ENCODE measurements around the gene SPIN1. TPM values are rescaled to one million over a fixed set of nuclear protein-coding genes. Genes with fewer than 3 reads are reported as not detected.

Gene SPIN1
- total and polyA plus RNA-seq, 2 donors, result 55.5 to 167 TPM

DNA sequence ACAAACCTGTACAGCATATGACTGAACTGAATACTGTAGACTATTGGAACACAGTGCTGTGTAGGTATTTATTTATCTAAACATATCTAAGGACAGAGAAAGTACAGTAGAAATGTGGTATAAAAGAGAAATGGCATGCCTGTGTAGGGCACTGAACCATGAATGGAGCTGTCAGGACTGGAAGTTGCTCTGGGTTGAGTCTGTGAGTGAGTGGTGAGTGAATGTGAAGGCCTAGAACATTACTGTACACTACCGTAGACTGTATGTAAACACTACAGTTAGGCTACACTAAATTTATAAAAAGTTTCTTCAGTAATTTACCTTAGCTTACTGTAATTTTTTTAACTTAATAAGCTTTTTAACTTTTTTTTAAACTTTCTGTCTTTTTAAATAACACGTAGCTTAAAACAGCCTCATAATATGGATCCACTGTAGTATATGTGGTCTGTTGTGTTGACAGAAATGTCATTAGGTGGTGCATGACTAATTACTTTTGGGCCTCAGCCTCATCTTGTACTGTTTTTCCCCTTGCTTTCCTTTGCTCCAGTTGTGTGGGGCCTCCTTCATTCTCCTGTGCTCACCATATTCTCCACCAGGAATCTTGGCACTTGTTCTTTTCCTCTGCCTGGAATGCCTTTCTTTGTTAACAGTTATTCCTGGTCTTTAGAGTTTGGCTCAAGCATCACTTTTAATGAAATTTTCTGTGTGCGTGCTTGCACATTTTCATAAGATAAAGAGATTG, 8.8 kb downstream of the SPIN1 start:
- 66% methylated on average over 3 of the region's 3 CpGs for WGBS
- no peak overlapping the region for H3K4me3 ChIP-seq (ENCODE audit: low read depth, low read length)
- no peaks in the 10 kb centered on the region for H3K4me1 ChIP-seq (ENCODE audit: insufficient read depth)
- no peak for DNase-seq (ENCODE audit: extremely low spot score)
- no peak overlapping the region for H3K27ac ChIP-seq (ENCODE audit: low read depth)
- H3K36me3 ChIP-seq (ENCODE audit: insufficient read depth), result no peaks in the 10 kb centered on the region

GRCh38 chr9:88398016-88398415, 9.8 kb downstream of the SPIN1 start:
- Histone ChIP-seq H3K27ac (ENCODE audit: low read depth) (no peak overlapping the region), H3K4me1 (ENCODE audit: insufficient read depth) (no peaks in the 10 kb centered on the region), H3K36me3 (ENCODE audit: insufficient read depth) (no peaks in the 10 kb centered on the region), H3K4me3 (ENCODE audit: low read depth, low read length) (no peak overlapping the region)
- DNase-seq (ENCODE audit: extremely low spot score), result no peak
- 95% methylated on average over 5 of the region's 5 CpGs for WGBS

GRCh38 chr9:88399966-88400365, 11.7 kb downstream of the SPIN1 start:
- 31% methylated on average over 3 of the region's 3 CpGs for WGBS
- no peaks in the 10 kb centered on the region for H3K4me1 ChIP-seq (ENCODE audit: insufficient read depth)
- H3K27ac ChIP-seq (ENCODE audit: low read depth), result no peak overlapping the region
- H3K4me3 ChIP-seq (ENCODE audit: low read depth, low read length), result no peak overlapping the region
- H3K36me3 ChIP-seq (ENCODE audit: insufficient read depth), result no peaks in the 10 kb centered on the region
- DNase-seq (ENCODE audit: extremely low spot score), result no peak

DNA sequence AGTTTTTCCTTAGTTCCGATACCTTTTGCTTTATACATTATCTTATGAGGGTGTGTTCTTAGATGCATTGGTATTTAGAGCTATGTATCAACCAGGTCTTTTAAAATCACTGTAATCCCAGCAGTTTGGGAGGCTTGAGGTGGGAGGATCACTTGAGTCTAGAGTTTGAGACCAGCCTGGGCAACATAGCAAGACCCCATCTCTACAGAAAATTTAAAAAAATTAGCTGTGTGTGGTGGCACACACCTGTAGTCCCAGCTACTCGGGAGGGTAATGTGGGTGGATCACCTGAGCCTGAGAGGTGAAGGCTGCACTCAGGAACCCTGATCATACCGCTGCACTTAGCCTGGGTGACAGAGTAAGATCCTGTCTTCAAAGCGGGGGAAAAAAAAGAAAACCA, 15.1 kb downstream of the SPIN1 start:
- Histone ChIP-seq H3K27ac (ENCODE audit: low read depth) (no peak overlapping the region), H3K4me3 (ENCODE audit: low read depth, low read length) (no peak overlapping the region), H3K36me3 (ENCODE audit: insufficient read depth) (no peaks in the 10 kb centered on the region), H3K4me1 (ENCODE audit: insufficient read depth) (no peaks in the 10 kb centered on the region)
- DNase-seq (ENCODE audit: extremely low spot score), result no peak
- 95% methylated on average over 4 of the region's 4 CpGs for WGBS

- Histone ChIP-seq H3K4me3 (ENCODE audit: low read depth, low read length) (no peak overlapping the region), H3K27ac (ENCODE audit: low read depth) (no peak overlapping the region), H3K4me1 (ENCODE audit: insufficient read depth) (no peaks in the 10 kb centered on the region), H3K36me3 (ENCODE audit: insufficient read depth) (no peaks in the 10 kb centered on the region)
- no peak for DNase-seq (ENCODE audit: extremely low spot score)
- 96% methylated on average over 7 of the region's 7 CpGs for WGBS
These were observed 17.8 kb downstream of the SPIN1 start for GRCh38 chr9:88406051-88406450.

- Histone ChIP-seq H3K27ac (ENCODE audit: low read depth) (no peak overlapping the region), H3K4me3 (ENCODE audit: low read depth, low read length) (no peak overlapping the region), H3K4me1 (ENCODE audit: insufficient read depth) (no peaks in the 10 kb centered on the region), H3K36me3 (ENCODE audit: insufficient read depth) (no peaks in the 10 kb centered on the region)
- 95% methylated on average over 4 of the region's 4 CpGs for WGBS
- no peak for DNase-seq (ENCODE audit: extremely low spot score)
These were observed 23.2 kb downstream of the SPIN1 start for GRCh38 chr9:88411471-88411870.

DNA sequence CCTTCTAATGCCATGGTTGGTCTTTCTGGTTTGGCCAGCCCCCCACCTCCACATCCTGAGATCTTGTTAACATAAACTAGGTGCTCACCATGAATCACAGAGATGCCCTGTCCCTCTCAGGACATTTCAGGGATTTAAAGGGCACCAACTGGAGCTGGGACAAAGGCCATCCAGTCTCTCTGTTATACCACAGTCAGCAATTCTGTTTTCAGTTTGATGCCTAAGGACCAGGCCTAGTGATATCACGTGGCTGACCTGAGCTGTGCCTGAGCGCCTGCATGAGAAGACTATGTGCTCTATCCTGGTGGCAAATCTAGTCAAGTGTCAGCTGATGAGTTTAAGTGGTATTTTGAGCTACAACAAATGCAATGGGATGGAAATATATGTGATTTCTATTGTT, 26.1 kb downstream of the SPIN1 start:
- Histone ChIP-seq H3K36me3 (ENCODE audit: insufficient read depth) (no peaks in the 10 kb centered on the region), H3K4me3 (ENCODE audit: low read depth, low read length) (no peak overlapping the region)

GRCh38 chr9:88418025-88418424, 29.8 kb downstream of the SPIN1 start:
- H3K4me1 ChIP-seq (ENCODE audit: insufficient read depth), result no peaks in the 10 kb centered on the region
- H3K36me3 ChIP-seq (ENCODE audit: insufficient read depth), result no peaks in the 10 kb centered on the region
- no peak for DNase-seq (ENCODE audit: extremely low spot score)
- WGBS, result 87% methylated on average over 4 of the region's 4 CpGs
- no peak overlapping the region for H3K4me3 ChIP-seq (ENCODE audit: low read depth, low read length)
- H3K27ac ChIP-seq (ENCODE audit: low read depth), result no peak overlapping the region

More for the DNA sequence above, 26.1 kb downstream of the SPIN1 start:
- H3K4me1 ChIP-seq (ENCODE audit: insufficient read depth), result no peaks in the 10 kb centered on the region
- WGBS, result 96% methylated on average over 2 of the region's 2 CpGs
- no peak for DNase-seq (ENCODE audit: extremely low spot score)
- H3K27ac ChIP-seq (ENCODE audit: low read depth), result no peak overlapping the region

DNA sequence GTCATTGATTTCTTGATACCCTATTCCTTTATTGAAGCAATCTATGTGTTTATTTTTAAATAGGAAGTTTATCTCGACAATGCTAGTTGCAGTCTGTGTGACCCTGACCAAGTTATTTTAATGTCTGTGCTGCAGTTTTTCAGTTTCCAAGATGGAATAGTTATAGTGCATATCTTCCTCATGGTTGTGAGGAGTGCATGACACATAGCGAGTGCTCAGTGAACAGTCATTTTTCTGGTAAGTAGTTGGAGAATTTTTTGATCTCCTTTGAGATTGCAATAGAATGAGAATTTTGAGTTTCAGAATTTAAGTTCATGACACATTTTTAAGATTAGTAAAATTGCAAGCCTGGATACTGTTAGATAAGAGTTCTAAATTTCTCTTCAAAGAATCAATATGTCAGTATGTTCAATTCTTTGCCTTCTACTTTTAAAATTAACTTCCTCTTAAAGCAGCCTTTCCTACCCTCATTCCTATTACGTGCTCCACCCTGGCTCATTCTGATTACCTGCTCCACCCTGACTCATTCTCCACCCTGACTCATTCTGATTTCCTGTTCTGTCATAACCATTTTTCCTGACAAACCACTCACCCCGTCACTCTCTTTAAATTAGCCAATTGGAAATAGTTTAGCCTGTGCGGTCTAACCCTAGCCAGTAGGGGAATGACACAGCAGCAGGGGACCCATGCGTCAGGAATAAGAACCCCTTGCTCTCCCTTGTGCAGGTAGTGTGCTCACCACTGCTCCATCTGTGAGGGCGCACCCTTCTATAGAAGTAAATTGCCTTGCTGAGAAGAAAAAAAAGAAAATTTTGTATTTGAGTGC, 30.7 kb downstream of the SPIN1 start:
- H3K4me1 ChIP-seq (ENCODE audit: insufficient read depth), result no peaks in the 10 kb centered on the region
- H3K4me3 ChIP-seq (ENCODE audit: low read depth, low read length), result no peak overlapping the region
- no peak overlapping the region for H3K27ac ChIP-seq (ENCODE audit: low read depth)
- 94% methylated on average over 7 of the region's 7 CpGs for WGBS
- no peak for DNase-seq (ENCODE audit: extremely low spot score)
- no peaks in the 10 kb centered on the region for H3K36me3 ChIP-seq (ENCODE audit: insufficient read depth)

GRCh38 chr9:88420227-88420626, 32.0 kb downstream of the SPIN1 start:
- Histone ChIP-seq H3K4me3 (ENCODE audit: low read depth, low read length) (no peak overlapping the region), H3K4me1 (ENCODE audit: insufficient read depth) (no peaks in the 10 kb centered on the region), H3K27ac (ENCODE audit: low read depth) (no peak overlapping the region), H3K36me3 (ENCODE audit: insufficient read depth) (no peaks in the 10 kb centered on the region)
- WGBS, result 89% methylated on average over 7 of the region's 7 CpGs
- DNase-seq (ENCODE audit: extremely low spot score), result no peak

DNA sequence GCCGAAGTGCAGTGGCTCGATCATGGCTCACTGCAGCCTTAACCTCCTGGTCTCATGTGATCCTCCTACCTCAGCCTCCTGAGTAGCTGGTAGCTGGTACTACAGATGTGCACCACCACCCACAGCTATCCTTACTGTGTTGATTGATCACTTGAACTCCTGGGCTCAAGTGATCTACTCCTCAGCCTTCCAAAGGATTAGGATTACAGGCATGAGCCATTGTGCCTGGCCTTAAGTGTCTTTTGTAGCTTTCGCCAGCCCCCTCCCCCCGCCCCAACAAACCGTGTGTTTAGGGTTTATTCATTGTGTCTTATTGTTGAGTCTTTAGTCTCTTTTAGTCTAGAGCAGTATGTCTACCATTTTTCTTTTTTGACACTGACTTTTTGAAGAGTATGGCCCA, 33.1 kb downstream of the SPIN1 start:
- 90% methylated on average over 5 of the region's 5 CpGs for WGBS
- Histone ChIP-seq H3K27ac (ENCODE audit: low read depth) (no peak overlapping the region), H3K36me3 (ENCODE audit: insufficient read depth) (no peaks in the 10 kb centered on the region), H3K4me1 (ENCODE audit: insufficient read depth) (peaks cover 4% of the 10 kb centered on the region), H3K4me3 (ENCODE audit: low read depth, low read length) (no peak overlapping the region)
- DNase-seq (ENCODE audit: extremely low spot score), result no peak

- Histone ChIP-seq H3K4me3 (ENCODE audit: low read depth, low read length) (no peak overlapping the region), H3K36me3 (ENCODE audit: insufficient read depth) (peaks cover 2% of the 10 kb centered on the region), H3K27ac (ENCODE audit: low read depth) (no peak overlapping the region), H3K4me1 (ENCODE audit: insufficient read depth) (peaks cover 4% of the 10 kb centered on the region)
- WGBS, result 60% methylated on average over 10 of the region's 10 CpGs
- no peak for DNase-seq (ENCODE audit: extremely low spot score)
These were observed 37.3 kb downstream of the SPIN1 start for GRCh38 chr9:88425538-88425950.

DNA sequence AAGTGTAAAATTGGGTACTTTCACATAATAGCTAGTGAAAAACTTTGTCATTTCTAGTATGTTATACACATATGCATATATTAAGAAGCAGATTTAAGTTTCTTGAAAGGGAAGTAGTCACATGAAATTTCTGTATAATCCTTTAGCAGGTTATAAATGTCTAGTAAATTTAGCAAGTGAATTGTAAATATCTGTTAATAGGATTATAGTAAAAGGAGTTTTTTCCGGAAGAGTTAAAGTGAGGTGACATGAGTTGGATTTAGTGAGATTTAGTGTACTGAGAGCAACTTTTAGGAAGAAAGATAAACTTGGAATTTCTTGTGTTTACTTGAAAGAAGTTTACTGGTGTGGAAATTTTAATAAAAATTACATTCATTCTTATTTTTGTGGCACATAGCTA, 38.4 kb downstream of the SPIN1 start:
- H3K4me3 ChIP-seq (ENCODE audit: low read depth, low read length), result no peak overlapping the region
- DNase-seq (ENCODE audit: extremely low spot score), result no peak
- peaks cover 4% of the 10 kb centered on the region for H3K4me1 ChIP-seq (ENCODE audit: insufficient read depth)
- H3K27ac ChIP-seq (ENCODE audit: low read depth), result no peak overlapping the region
- WGBS, result 29% methylated on average over 1 of the region's 1 CpG
- peaks cover 2% of the 10 kb centered on the region for H3K36me3 ChIP-seq (ENCODE audit: insufficient read depth)
